ENCODE data around the gene ZNF792. TPM values are rescaled to one million over a fixed set of nuclear protein-coding genes. Genes with fewer than 3 reads are reported as not detected.
"Not testable (repeated sequence)": the region's sequence is repeated elsewhere in the genome, so short reads cannot be mapped to it uniquely, and the experiment has no call there.

The ZNF792 gene
- total and polyA plus RNA-seq, 8 donors = 1.0 to 6.4 (median 2.5) TPM

DNA sequence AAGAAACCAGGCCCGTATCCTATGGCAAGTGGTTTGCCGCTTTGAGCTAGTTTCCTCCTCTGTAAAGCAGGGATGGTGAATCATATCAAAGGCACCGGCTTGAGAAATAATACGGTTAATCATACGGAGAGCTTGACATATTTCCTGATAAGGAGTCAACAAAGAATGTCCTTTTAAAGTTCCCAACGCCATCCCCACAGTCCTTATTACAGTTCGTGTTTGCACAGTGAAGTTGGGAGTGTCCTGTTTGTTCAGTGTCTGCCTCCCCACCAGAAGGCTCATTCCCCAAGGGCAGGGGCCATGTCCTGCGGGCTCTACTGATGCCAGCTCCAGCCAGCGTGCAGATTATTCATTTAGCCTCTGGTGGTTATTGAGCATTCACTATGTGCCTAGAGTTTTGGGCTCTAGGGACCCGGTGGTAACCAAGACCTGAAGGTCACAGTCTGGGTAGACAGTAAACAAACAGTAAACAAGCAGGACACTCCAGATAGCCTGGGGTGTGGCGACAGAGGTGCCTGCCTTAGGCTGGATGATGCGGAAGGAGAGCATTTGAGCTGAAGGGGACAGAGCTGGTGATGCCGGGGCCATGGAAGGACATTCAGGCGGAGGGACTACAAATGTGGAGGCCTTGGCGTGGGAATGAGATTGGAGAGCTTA lies 42.4 kb upstream of the ZNF792 start:
- no peaks in the 10 kb centered on the region for H3K27me3 ChIP-seq
- peaks cover 15 to 48% (median 26%) of the 10 kb centered on the region in 3 donors for H3K4me1 ChIP-seq
- TF ChIP-seq, protein P1, sequence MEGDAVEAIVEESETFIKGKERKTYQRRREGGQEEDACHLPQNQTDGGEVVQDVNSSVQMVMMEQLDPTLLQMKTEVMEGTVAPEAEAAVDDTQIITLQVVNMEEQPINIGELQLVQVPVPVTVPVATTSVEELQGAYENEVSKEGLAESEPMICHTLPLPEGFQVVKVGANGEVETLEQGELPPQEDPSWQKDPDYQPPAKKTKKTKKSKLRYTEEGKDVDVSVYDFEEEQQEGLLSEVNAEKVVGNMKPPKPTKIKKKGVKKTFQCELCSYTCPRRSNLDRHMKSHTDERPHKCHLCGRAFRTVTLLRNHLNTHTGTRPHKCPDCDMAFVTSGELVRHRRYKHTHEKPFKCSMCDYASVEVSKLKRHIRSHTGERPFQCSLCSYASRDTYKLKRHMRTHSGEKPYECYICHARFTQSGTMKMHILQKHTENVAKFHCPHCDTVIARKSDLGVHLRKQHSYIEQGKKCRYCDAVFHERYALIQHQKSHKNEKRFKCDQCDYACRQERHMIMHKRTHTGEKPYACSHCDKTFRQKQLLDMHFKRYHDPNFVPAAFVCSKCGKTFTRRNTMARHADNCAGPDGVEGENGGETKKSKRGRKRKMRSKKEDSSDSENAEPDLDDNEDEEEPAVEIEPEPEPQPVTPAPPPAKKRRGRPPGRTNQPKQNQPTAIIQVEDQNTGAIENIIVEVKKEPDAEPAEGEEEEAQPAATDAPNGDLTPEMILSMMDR (IDR thresholded peaks at IDR 0.05) = no peak
- H3K9me3 ChIP-seq = no peaks in the 10 kb centered on the region
- FAIRE-seq = no peak
- H3K27ac ChIP-seq = peak overlapping the region; percentile 23 to 69 (median 56)
- intact Hi-C loops (cut with DNase I) = no loop called here
- peaks cover 5 to 19% (median 15%) of the 10 kb centered on the region in 3 donors for H3K36me3 ChIP-seq
- 27 to 30% methylated on average over 15 of the region's 15 CpGs for WGBS, 2 donors
- peak; percentile 89 to 92 (median 90) for ATAC-seq
- DNase-seq = peak in 5 of 6 donors; percentile 80 to 91 (median 86)
- no peak overlapping the region for H3K4me3 ChIP-seq

DNA sequence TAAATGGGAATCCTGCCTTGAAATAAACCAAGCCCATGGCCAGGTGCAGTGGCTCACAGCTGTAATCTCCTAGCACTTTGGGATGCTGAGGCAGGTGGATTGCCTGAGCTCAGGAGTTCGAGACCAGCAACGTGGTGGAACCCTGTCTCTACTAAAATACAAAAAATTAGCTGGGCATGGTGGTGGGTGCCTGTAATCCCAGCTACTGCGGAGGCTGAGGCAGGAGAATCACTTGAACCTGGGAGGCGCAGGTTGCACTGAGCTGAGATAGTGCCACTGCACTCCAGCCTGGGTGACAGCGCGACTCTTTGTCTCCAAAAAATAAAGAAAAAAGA lies 41.9 kb upstream of the ZNF792 start:
- DNase-seq = peak in 2 of 6 donors; percentile 6 to 18
- H3K27ac ChIP-seq = peak overlapping the region; percentile 23 to 69 (median 56)
- H3K27me3 ChIP-seq; intact Hi-C loops (cut with DNase I); H3K9me3 ChIP-seq; ATAC-seq; FAIRE-seq; H3K4me3 ChIP-seq: not testable (repeated sequence)
- 45 to 50% methylated on average over 6 of the region's 6 CpGs for WGBS, 2 donors
- peaks cover 5 to 17% (median 15%) of the 10 kb centered on the region in 3 donors for H3K36me3 ChIP-seq
- H3K4me1 ChIP-seq = peaks cover 15 to 48% (median 26%) of the 10 kb centered on the region in 3 donors

DNA sequence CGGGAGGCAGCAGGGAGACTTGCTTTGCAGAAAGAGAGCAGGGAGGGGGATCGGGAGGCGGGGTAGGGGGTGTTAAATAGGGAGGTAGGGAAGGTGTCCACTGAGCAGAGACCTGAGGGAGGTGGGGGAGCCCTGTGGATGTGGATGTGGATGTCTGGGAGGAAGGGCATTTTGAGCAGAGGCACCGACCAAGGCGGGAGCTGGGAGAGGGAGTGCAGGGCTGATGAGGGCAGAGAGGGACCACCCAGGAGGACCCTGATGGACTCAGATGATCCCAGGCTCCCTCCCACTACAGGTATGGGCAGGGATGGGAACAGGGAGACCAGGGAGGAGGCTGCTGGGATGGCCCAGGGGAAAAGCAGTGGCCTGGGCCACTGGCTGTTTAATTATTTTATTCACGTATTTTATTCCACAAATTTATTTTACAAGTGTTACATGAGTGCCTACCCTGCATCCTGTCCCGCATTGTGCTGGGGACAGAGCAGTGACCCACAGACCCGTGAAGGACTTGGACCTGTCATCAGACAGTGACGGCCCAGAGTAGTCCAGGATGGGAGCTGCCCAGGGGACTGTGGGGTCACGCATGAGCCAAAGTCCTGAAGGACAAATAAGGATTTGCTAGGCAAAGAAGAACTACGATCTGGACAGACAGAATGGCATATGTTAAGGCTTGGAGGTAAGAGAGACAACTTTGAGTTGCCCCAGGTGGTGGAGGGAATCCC lies 41.4 kb upstream of the ZNF792 start:
- DNase-seq (peak in 3 of 6 donors; percentile 10 to 37 (median 31)), ATAC-seq (no peak), FAIRE-seq (no peak)
- TF ChIP-seq, protein P1 (IDR thresholded peaks at IDR 0.05) = no peak
- H3K27ac ChIP-seq = peak overlapping the region; percentile 23 to 69 (median 56)
- H3K27me3 ChIP-seq = no peaks in the 10 kb centered on the region
- peaks cover 15 to 48% (median 26%) of the 10 kb centered on the region in 3 donors for H3K4me1 ChIP-seq
- peaks cover 5 to 12% (median 12%) of the 10 kb centered on the region in 3 donors for H3K36me3 ChIP-seq
- H3K9me3 ChIP-seq = no peaks in the 10 kb centered on the region
- intact Hi-C loops (cut with DNase I) = no loop called here
- H3K4me3 ChIP-seq = no peak overlapping the region
- WGBS, 2 donors = 84% methylated on average over 11 of the region's 11 CpGs

GRCh38 chr19:35004517-35005255 lies 40.7 kb upstream of the ZNF792 start:
- no peak for FAIRE-seq
- Histone ChIP-seq H3K27me3 (no peaks in the 10 kb centered on the region), H3K4me1 (peaks cover 15 to 48% (median 27%) of the 10 kb centered on the region in 3 donors), H3K36me3 (peaks cover 0 to 5% (median 5%) of the 10 kb centered on the region in 3 donors), H3K9me3 (no peaks in the 10 kb centered on the region), H3K4me3 (no peak overlapping the region), H3K27ac (peak overlapping the region in 1 of 4 donors; percentile 69)
- TF ChIP-seq, protein P1 (IDR thresholded peaks at IDR 0.05) = no peak
- WGBS, 2 donors = 87 to 90% methylated on average over 18 of the region's 18 CpGs
- no peak for ATAC-seq
- intact Hi-C loops (cut with DNase I) = no loop called here
- peak in 3 of 6 donors; percentile 4 to 62 (median 28) for DNase-seq

DNA sequence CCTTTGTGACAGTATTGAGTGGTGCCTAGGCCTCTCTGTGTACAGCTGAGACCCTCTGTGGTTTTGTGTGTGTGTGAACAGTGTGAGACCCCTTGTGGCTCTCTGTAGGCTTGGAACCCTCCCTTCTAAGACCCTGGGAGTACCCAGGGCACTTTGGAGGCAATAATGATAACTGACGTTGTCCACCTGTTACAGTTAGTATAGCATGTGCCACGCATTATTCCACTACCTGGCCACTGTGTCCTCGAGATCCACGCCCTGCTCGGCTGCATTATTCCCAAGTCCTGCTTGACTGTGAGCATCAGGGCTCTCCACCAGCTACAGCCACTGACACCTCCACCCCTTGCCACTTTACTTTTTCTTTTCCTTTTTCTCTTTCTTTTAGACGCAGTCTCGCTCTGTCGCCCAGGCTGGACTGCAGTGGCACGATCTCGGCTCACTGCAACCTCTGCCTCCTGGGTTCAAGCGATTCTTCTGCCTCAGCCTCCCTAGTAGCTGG lies 38.1 kb upstream of the ZNF792 start:
- TF ChIP-seq, protein P1 (IDR thresholded peaks at IDR 0.05) = no peak
- intact Hi-C loops (cut with DNase I) = no loop called here
- Histone ChIP-seq H3K27me3 (no peaks in the 10 kb centered on the region), H3K4me3 (peak overlapping the region in 2 of 4 donors; percentile 85 to 95), H3K36me3 (no peaks in the 10 kb centered on the region), H3K9me3 (no peaks in the 10 kb centered on the region), H3K4me1 (peaks cover 15 to 40% (median 33%) of the 10 kb centered on the region in 3 donors), H3K27ac (peak overlapping the region in 2 of 4 donors; percentile 96 to 99)
- no peak for ATAC-seq
- 91 to 95% methylated on average over 11 of the region's 11 CpGs for WGBS, 2 donors
- DNase-seq = peak in 2 of 6 donors; percentile 20 to 30
- no peak for FAIRE-seq
